HG02571 (cell line): ENCODE results near the gene COL27A1.
A peak's percentile ranks its signal among the peaks of the same experiment; 100 is the strongest.

Experiments
- ATAC-seq: cut with Tn5 transposase; IDR thresholded peaks from one replicate; pipeline ENCODE4 v1.9.1; 2021; ENCODE audit warnings: mild to moderate bottlenecking, moderate library complexity; ENCODE audit not compliant: unreplicated experiment

COL27A1 gene

DNA sequence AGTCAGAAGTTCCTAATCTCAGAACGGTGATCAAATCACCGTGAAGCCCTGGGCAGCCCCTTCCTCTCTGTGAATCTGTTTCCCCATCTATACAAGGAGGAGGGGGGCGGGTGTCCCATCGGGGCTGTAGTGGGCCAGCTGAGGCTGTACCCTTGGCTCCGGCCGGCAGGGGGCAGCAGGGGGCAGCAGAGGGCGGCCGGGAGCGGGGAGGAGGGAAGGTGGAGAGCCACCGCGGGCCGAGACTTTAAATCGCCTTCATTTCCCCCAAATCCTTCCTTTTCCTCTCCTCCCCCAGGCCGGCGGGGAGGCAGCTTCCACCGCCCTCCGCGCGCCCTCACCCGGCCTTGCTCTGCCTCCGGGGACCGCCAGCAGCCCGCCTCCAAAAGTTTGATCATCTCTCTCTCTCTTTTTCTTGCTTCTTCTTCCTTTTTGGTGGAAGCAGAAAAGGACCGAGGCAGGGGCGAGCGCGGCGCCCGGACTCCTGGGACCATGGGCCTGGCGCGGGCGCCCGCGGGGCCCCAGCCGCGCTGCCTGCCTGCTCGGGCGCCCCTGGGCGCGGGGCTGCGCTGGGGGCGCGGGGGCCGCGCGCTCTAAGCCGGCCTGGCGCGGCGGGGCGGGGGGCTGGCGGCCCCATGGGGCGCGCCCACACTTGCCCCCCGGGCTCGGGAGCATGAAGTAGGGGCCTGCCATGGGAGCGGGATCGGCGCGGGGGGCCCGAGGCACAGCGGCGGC, at the start of gene COL27A1:
COL27A1 (plus strand) TSS at position 275 of the 732 bp plus-strand sequence; CDS start at position 689, 414 bp downstream.
- ATAC-seq: peak; percentile 73

DNA sequence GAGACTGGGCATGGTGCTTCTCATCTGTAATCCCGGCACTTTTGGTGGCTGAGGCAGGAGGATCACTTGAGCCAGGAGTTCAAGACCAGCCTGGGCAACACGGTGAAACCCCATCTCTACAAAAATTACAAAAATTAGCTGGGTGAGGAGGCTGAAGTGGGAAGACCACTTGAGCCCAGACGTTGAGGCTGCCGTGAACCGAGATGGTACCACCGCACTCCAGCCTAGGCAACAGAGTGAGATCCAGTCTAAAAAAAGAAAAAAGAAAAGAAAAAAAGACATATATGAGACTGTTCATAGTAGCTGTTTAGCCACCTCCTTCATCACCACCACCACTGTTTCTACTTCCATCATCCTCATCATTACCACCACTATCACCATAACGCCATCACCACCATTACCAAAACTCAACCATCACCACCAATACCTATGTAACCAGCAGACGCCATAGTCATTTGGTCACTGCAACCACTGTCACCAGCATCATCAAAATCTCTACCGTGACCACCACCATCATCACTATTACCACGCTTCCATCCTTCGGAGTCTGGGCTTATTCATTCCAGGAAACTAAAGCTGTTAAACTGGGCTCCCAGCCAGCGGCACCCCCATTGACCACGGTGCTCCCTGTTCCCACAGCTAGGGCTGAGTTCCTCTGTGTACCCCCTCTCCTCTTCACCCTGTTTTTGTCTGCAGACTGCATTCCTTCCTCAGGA, 47.9 kb upstream of the COL27A1 start:
- no peak for ATAC-seq

GRCh38 chr9:114108016-114108833, 47.1 kb upstream of the COL27A1 start:
- ATAC-seq: no peak

DNA sequence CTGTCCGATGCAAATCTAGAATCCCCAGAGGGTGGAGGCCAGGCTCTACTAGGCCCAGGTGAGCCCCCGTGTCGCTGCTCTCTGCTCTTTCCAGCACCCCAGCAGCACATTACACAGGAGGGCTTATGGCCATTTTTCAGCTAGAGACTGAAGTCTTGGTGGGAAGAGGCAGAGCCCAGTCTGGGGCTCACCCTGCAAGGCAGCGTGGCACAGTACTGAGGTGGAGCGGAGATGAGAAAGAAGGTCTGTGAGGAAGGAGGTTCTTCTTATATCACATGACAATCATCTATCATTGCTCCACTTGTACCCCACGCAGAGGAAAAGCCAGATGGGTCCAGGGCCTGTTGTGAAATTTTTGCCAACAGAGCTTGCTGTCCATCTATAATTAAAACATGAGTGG, 46.2 kb upstream of the COL27A1 start:
- ATAC-seq: no peak

DNA sequence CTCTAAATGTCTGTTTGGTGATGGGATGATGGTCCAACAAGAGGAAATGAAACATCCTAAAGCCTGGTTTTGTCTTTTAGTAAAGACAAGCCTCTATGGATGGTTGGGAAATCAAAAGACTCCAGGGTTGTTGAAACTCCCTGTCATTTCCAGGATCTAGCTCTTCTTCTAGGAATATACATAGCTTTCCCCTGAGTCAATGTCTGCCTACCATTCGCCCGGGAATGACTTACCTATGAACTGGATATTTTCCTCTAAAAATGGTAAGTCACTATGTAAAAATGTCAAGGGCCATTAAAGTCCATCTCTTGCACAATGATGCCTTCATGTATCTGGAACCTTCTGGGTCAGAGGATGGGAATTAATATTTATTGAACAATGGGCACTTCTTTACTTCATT, 45.2 kb upstream of the COL27A1 start:
- ATAC-seq: no peak

GRCh38 chr9:114112325-114112724, 43.0 kb upstream of the COL27A1 start:
- no peak for ATAC-seq

GRCh38 chr9:114112778-114113584, 42.4 kb upstream of the COL27A1 start:
- ATAC-seq: no peak

- ATAC-seq: no peak
These were observed 41.0 kb upstream of the COL27A1 start for GRCh38 chr9:114114364-114114763.

DNA sequence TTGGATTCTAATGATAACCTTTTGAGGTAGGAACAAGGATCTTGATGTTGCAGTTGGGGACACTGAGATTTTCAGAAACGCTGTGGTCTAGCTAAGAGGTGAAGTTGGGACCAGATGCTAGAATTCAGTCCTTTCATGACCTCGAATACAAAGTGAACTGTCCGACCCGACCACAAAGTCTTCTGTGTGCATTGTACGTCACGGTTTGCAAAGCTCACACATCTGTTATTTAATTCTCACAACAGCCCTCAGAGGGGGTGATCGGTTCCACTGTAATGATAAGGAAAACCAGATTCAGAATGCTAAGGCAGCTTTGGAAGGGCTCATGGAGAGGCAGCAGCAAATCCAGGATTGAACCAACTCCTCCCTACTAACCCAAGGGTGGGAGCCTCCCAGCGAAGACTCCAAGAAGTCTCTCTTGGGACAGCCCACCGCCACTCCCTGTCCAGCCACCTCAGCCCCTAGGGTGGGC, 39.6 kb upstream of the COL27A1 start:
- no peak for ATAC-seq

GRCh38 chr9:114116126-114116747, 39.1 kb upstream of the COL27A1 start:
- ATAC-seq: no peak

GRCh38 chr9:114117614-114117995, 37.7 kb upstream of the COL27A1 start:
- ATAC-seq: no peak

GRCh38 chr9:114117996-114118830, 37.1 kb upstream of the COL27A1 start:
- ATAC-seq: no peak

DNA sequence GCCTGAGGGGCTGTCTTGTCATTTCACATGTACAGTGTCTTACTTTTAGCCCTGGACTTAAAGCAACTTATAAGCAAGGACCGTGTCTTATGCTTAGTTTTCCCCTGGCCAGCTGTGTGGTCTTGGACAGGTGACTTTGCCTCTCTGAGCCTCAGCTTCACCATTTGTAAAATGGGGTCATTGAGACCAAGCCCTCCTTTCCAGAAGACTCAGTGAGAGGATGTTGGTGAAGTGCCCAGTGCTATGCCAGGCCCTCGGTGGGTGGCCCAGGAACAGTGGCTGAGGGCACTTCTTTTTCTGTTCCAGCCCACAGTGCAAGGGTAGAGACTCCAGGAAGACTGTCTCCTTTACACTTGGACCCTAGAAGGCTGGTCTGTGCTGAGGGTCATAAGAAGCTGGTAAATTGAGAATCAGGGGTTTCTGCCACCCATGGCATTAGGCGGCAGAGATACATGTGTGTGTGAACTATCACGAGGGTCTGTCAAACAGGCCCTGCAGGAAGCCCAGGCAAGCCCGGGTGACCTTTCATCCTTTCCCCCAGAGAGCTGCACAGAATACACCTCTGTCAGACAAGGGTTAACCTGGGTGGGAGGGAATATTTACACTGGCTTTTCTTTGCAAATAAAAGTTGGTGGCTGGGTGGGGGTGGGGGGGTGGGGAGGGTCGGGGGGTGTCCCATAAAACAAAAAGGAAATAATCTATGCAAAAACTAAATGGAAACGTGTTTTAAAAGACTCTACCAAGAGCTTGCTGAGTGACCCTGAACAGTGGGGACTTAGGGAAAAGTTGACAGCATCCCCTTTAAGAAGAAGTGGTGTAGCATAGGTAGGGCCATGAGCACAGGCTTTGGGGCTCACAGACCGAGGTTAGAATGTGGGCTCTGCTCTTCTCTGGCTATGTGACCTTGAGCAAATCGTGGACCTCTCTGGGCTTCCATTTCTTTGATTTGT, 35.8 kb upstream of the COL27A1 start:
- ATAC-seq: no peak

- no peak for ATAC-seq
These were observed 34.9 kb upstream of the COL27A1 start for GRCh38 chr9:114120192-114121014.

DNA sequence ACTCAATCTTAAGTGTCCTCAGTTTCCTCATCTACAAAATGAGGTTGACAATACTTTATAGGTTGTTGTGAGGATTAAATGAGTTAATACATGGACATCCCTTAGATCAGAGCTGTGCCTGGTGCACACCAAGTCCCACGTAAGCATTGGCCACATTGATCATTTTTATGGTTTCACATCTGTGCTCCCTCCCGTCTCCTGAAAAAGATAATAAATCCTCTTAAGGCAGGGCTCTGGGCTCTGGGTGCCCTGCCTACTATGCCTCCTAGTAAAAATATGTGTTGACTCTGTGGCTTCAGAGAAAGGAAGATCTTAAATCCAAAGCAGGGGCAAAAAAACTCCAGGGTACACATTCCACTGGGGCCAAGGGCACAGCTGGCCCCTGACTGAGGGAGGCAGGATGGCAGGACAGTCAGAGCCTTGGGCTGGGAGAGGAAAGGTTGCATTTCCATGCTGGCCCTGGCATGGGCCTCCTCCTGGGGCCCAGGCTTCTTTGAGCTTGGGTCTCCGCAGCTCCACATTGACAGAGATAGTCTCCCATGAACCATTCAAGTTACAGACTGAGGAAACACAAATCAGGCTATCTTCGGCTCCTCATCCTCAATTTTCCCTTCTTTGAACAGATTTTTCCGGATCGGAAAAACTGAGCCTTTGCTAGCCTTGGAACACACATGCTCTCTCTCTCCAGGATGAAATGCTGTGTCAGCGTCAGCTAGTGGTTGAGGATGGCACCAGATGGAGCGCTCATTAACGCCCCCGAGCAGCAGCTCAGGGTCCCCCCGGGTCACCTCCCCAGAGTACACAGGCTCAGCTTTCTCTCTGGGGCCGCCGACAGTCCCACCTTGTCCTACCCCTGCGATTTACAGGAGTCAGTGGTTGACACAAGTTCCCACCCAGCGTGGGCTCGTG, 33.9 kb upstream of the COL27A1 start:
- no peak for ATAC-seq
